Lower leg skin (tissue), 3 donors: ENCODE results near the gene TRAF2.

ENCODE experiments used
- CTCF ChIP-seq, 3 donors: fragments of 450-650 bp; IDR thresholded peaks; one replicate each; pipeline ENCODE4 v1.5.1; 2016; ENCODE audit warnings: antibody characterized with exemption in 3 of 3, mild to moderate bottlenecking in 3 of 3, moderate library complexity in 2 of 3
- POLR2A ChIP-seq, 2 donors: fragments of 450-650 bp; IDR thresholded peaks; one replicate each; pipeline ENCODE4 v1.6.1; 2016 to 2017; ENCODE audit warnings: antibody characterized with exemption in 2 of 2, mild to moderate bottlenecking in 1 of 2, moderate library complexity in 1 of 2

- TF ChIP-seq CTCF (IDR thresholded peaks at IDR 0.05) (no peak), POLR2A (IDR thresholded peaks at IDR 0.05) (no peak)
Measured at GRCh38 chr9:136943291-136944211, 57.2 kb downstream of the TRAF2 start.
